WTC11 (cell line): ENCODE data around the gene PPP3R1. TPM values are rescaled to one million over a fixed set of nuclear protein-coding genes. Genes with fewer than 3 reads are reported as not detected.

ENCODE experiments used
- ATAC-seq: fragments of 200-7000 bp; cut with Tn5 transposase; 2 replicates; pipeline ENCODE4 v1.10.0; 2021; ENCODE audit warnings: mild to moderate bottlenecking, moderate library complexity
- CTCF ChIA-PET: fragments of 300-600 bp; sonication (Branson Sonifier 250); formaldehyde crosslinking; loops from one replicate; lab custom pipeline; 2021; ENCODE audit warnings: antibody characterized with exemption; lab: Charles Lee
- POLR2A ChIA-PET: fragments of 350-600 bp; sonication (Branson Sonifier 250); formaldehyde crosslinking; loops from one replicate; lab custom pipeline; 2021; ENCODE audit warnings: antibody characterized with exemption; lab: Charles Lee
- DNase-seq: peaks from one replicate; pipeline ENCODE4 v3.0.0; 2021; ENCODE audit warnings: low spot score
- H3K27ac Mint-ChIP-seq: 2 replicates; pipeline ENCODE4 v1.8.0; 2021; ENCODE audit warnings: mixed read lengths
- H3K27me3 Mint-ChIP-seq: 2 replicates; pipeline ENCODE4 v1.8.0; 2021; ENCODE audit warnings: low read depth, mild to moderate bottlenecking, moderate library complexity, mixed read lengths
- H3K36me3 Mint-ChIP-seq: 2 replicates; pipeline ENCODE4 v1.8.0; 2021; ENCODE audit warnings: mixed read lengths
- H3K4me1 Mint-ChIP-seq: 2 replicates; pipeline ENCODE4 v1.8.0; 2022; ENCODE audit warnings: mixed read lengths
- H3K4me3 Mint-ChIP-seq: 2 replicates; pipeline ENCODE4 v1.8.0; 2021; ENCODE audit warnings: mild to moderate bottlenecking, moderate library complexity, mixed read lengths
- H3K9me3 Mint-ChIP-seq: 2 replicates; pipeline ENCODE4 v1.8.0; 2021; ENCODE audit warnings: mixed read lengths
- CTCF ChIP-seq: fragments of 200-600 bp; IDR thresholded peaks from 2 replicates; pipeline ENCODE4 v1.8.0; 2022; ENCODE audit warnings: antibody characterized with exemption
- E2F5 ChIP-seq: sonication (generic); formaldehyde crosslinking; IDR thresholded peaks from 2 replicates; pipeline ENCODE4 v1.8.1; 2022; ENCODE audit warnings: mild to moderate bottlenecking, moderate library complexity, missing genetic modification reagents
- FOXJ3 ChIP-seq: sonication (generic); formaldehyde crosslinking; IDR thresholded peaks from 2 replicates; pipeline ENCODE4 v1.9.0; 2021; ENCODE audit warnings: missing genetic modification reagents, mild to moderate bottlenecking, borderline replicate concordance
- FOXP1 ChIP-seq: sonication (generic); formaldehyde crosslinking; IDR thresholded peaks from 2 replicates; pipeline ENCODE4 v1.8.0; 2022; ENCODE audit warnings: missing genetic modification reagents, mild to moderate bottlenecking, moderate library complexity, borderline replicate concordance
- JAZF1 ChIP-seq: fragments of 250-450 bp; sonication (Bioruptor Pico); IDR thresholded peaks from 2 replicates; pipeline ENCODE4 v1.9.0; 2021; ENCODE audit warnings: moderate library complexity, mild to moderate bottlenecking, inconsistent platforms
- MAX ChIP-seq: sonication (generic); formaldehyde crosslinking; IDR thresholded peaks from 2 replicates; pipeline ENCODE4 v1.8.0; 2022; ENCODE audit warnings: mild to moderate bottlenecking, missing genetic modification reagents
- MXD4 ChIP-seq: fragments of 250-450 bp; sonication (Bioruptor Pico); IDR thresholded peaks from 2 replicates; pipeline ENCODE4 v1.8.0; 2021; ENCODE audit warnings: mild to moderate bottlenecking, moderate library complexity, borderline replicate concordance
- NFATC4 ChIP-seq: fragments of 250-450 bp; sonication (Bioruptor Pico); IDR thresholded peaks from 2 replicates; pipeline ENCODE4 v1.9.0; 2021; ENCODE audit warnings: mild to moderate bottlenecking
- NR2C2 ChIP-seq: sonication (generic); formaldehyde crosslinking; IDR thresholded peaks from 2 replicates; pipeline ENCODE4 v1.8.0; 2022; ENCODE audit warnings: mild to moderate bottlenecking, missing genetic modification reagents
- PREB ChIP-seq: sonication (generic); formaldehyde crosslinking; IDR thresholded peaks from 2 replicates; pipeline ENCODE4 v1.8.1; 2022; ENCODE audit warnings: mild to moderate bottlenecking, missing genetic modification reagents, moderate library complexity, borderline replicate concordance
- SMAD4 ChIP-seq: sonication (generic); formaldehyde crosslinking; IDR thresholded peaks from 2 replicates; pipeline ENCODE4 v1.8.0; 2022; ENCODE audit warnings: mild to moderate bottlenecking, missing genetic modification reagents
- TP53 ChIP-seq: sonication (generic); formaldehyde crosslinking; IDR thresholded peaks from 2 replicates; pipeline ENCODE4 v1.8.1; 2023; ENCODE audit warnings: mild to moderate bottlenecking, missing genetic modification reagents
- USF1 ChIP-seq: sonication (generic); formaldehyde crosslinking; IDR thresholded peaks from 2 replicates; pipeline ENCODE4 v1.8.0; 2022; ENCODE audit warnings: mild to moderate bottlenecking, missing genetic modification reagents
- USF2 ChIP-seq: sonication (generic); formaldehyde crosslinking; IDR thresholded peaks from 2 replicates; pipeline ENCODE4 v1.8.1; 2023; ENCODE audit warnings: mild to moderate bottlenecking, missing genetic modification reagents, moderate library complexity
- ZNF121 ChIP-seq: sonication (generic); formaldehyde crosslinking; IDR thresholded peaks from 2 replicates; pipeline ENCODE4 v1.8.0; 2023; ENCODE audit warnings: missing genetic modification reagents
- ZNF232 ChIP-seq: sonication (generic); formaldehyde crosslinking; IDR thresholded peaks from 2 replicates; pipeline ENCODE4 v1.8.0; 2022; ENCODE audit warnings: mild to moderate bottlenecking, missing genetic modification reagents
- ZNF281 ChIP-seq: sonication (generic); formaldehyde crosslinking; IDR thresholded peaks from 2 replicates; pipeline ENCODE4 v1.8.0; 2023; ENCODE audit warnings: mild to moderate bottlenecking, missing genetic modification reagents
- ZNF416 ChIP-seq: fragments of 250-450 bp; sonication (Bioruptor Pico); IDR thresholded peaks from 2 replicates; pipeline ENCODE4 v1.9.0; 2021; ENCODE audit warnings: mild to moderate bottlenecking, inconsistent platforms
- ZNF423 ChIP-seq: fragments of 250-450 bp; sonication (Bioruptor Pico); IDR thresholded peaks from 2 replicates; pipeline ENCODE4 v2.1.2; 2022; ENCODE audit warnings: mild to moderate bottlenecking, moderate library complexity
- ZNF671 ChIP-seq: fragments of 250-450 bp; sonication (Bioruptor Pico); IDR thresholded peaks from 2 replicates; pipeline ENCODE4 v1.8.0; 2021; ENCODE audit warnings: mild to moderate bottlenecking
- total RNA-seq: library from RNA; stranded (reverse); gene quantifications from 3 replicates; pipeline ENCODE4 v1.2.3, GENCODE V29; 2021

PPP3R1 gene
- total RNA-seq, 1 experiment from 2014 or later: 61.4 TPM

- no peaks in the 10 kb centered on the region for H3K27me3 Mint-ChIP-seq
- no peak for ATAC-seq
- H3K36me3 Mint-ChIP-seq: no peaks in the 10 kb centered on the region
- DNase-seq: no peak
- peaks cover 58% of the 10 kb centered on the region for H3K4me1 Mint-ChIP-seq
- POLR2A ChIA-PET: no interaction called here
- no peak for TF ChIP-seq MXD4
- TF ChIP-seq USF1 (CRISPR knock-in tag): no peak
- TF ChIP-seq JAZF1 (CRISPR knock-in tag): no peak
- TF ChIP-seq ZNF232: no peak
- TF ChIP-seq CTCF: no peak
- no peak for TF ChIP-seq ZNF671 (CRISPR knock-in tag)
- no peak for TF ChIP-seq MAX (CRISPR knock-in tag)
- TF ChIP-seq FOXP1: no peak
- no peak for TF ChIP-seq E2F5 (CRISPR knock-in tag)
- TF ChIP-seq ZNF416 (CRISPR knock-in tag): no peak
- no peak for TF ChIP-seq ZNF281 (CRISPR knock-in tag)
- no peak for TF ChIP-seq USF2 (CRISPR knock-in tag)
- no peak for TF ChIP-seq NR2C2 (CRISPR knock-in tag)
- no peak for TF ChIP-seq ZNF423 (CRISPR knock-in tag)
- no peak for TF ChIP-seq TP53 (CRISPR knock-in tag)
- CTCF ChIA-PET: interaction anchor here (0.8 kb wide), 1 partner anchor 26 kb away, joined by 3 read pairs; no protein-coding TSS in a partner anchor
- no peak overlapping the region for H3K4me3 Mint-ChIP-seq
- no peak overlapping the region for H3K27ac Mint-ChIP-seq
- no peaks in the 10 kb centered on the region for H3K9me3 Mint-ChIP-seq
These were observed 30.0 kb downstream of the PPP3R1 start for GRCh38 chr2:68222287-68222686.

- ATAC-seq (no peak), DNase-seq (no peak)
- Mint-ChIP-seq H3K9me3 (no peaks in the 10 kb centered on the region), H3K27ac (peak overlapping the region; percentile 18; the same call in 1 of the 2 replicates), H3K4me1 (peaks cover 42% of the 10 kb centered on the region), H3K27me3 (no peaks in the 10 kb centered on the region), H3K36me3 (no peaks in the 10 kb centered on the region), H3K4me3 (no peak overlapping the region)
- CTCF ChIA-PET: interaction anchor here (0.5 kb wide), 1 partner anchor 107 kb away, joined by 3 read pairs; no protein-coding TSS in a partner anchor
- TF ChIP-seq FOXJ3 (CRISPR knock-in tag) (no peak), SMAD4 (no peak), NFATC4 (CRISPR knock-in tag) (no peak), ZNF121 (CRISPR knock-in tag) (no peak), PREB (CRISPR knock-in tag) (no peak)
- POLR2A ChIA-PET: no interaction called here
These were observed 33.9 kb downstream of the PPP3R1 start for GRCh38 chr2:68218343-68218901.
